ENCODE measurements around the gene STK24.

STK24 gene

DNA sequence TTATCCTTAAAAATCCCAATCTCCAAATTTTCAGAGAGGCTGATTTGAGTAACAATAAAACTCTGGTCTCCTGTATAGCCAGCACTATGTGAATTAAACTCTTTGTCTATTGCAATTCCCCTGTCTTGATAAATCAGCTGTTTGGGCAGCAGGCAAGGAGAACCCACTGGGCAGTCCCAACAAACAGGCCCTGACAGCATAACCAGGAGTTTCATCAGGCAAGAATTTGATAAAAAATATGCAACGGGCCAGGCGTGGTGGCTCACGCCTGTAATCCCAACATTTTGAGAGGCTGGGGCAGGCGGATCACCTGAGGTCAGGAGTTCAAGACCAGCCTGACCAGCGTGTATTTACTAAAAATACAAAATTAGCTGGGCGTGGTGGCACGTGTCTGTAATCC is 42.1 kb downstream of the STK24 start:
- no peak for DNase-seq

GRCh38 chr13:98533912-98534311 is 43.0 kb downstream of the STK24 start:
- no peak for DNase-seq

DNA sequence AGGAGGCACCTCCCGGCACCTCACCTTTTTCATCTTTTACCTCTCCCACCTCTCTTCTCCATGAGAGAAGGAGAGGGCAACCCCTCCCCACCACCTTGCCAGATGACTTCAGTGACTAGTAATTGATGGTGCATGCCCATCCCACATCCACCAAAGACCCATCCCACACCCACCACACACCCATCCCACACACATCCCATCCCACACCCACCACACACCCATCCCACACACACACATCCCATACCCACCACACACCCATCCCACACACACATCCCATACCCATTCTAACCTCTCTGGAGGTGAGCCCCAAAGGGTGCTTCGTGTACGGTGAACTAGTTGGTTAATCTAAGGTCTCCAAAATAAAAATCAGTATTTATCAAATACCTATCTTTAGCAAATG is 44.7 kb downstream of the STK24 start:
- DNase-seq, result no peak

DNA sequence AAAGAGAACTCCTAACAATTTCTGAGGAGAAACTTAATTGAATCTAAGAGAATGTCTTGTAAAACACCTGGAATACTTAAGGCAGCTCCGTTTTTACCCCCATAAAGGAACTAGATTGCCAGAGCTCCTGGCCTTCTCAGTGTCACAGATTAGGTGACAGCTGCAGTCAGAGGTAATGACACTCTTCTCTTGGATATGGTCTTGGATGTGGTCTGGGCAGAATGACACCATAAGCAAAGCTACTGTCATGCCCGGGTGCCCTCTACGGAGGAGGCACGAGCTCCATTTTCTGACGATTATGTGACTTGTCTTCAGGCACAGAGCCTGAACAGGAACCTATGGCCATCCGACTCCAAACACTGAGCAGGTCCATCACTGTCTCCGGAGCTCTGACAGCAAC is 46.7 kb downstream of the STK24 start:
- no peak for DNase-seq

DNA sequence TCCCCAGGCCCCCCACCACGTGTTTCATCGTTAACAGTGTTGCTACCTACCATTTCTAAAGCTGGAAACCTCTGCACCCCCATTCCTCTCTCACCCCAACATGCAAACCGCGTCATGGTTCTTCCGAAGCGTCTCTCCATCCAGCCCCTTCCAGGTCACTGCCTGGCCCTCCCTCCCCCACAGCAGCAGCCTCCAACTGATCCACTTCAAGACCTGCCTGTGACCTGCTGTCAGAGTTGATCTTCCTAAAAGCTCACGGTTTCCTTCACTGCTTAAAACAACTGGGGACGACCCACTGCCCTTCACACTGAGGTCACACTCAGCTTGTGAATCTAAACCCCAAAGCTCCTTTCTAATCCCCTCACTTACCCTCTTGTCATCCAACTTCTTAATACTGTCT is 47.7 kb downstream of the STK24 start:
- no peak for DNase-seq

GRCh38 chr13:98528663-98529064 is 48.2 kb downstream of the STK24 start:
- peak in 4 of 58 donors; percentile 13 to 26 (median 17) for DNase-seq

- DNase-seq, result no peak
Measured at GRCh38 chr13:98527526-98527925, 49.4 kb downstream of the STK24 start.

DNA sequence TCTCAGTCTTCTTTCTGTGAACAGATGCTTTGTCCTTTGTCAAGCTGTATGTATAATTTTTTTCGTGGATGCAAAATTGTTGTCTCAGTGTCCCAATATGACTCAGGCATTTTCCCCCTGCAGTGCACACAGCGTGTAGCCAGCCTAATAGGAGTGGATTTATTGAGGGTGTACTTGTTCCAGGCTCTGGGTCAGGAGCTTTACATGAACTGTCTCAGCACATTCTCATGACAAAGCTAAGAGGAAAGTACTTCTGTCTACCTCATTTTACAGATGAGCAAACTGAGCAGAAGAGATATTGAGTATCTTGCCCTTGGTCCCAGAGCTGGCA is 50.8 kb downstream of the STK24 start:
- DNase-seq, result no peak

DNA sequence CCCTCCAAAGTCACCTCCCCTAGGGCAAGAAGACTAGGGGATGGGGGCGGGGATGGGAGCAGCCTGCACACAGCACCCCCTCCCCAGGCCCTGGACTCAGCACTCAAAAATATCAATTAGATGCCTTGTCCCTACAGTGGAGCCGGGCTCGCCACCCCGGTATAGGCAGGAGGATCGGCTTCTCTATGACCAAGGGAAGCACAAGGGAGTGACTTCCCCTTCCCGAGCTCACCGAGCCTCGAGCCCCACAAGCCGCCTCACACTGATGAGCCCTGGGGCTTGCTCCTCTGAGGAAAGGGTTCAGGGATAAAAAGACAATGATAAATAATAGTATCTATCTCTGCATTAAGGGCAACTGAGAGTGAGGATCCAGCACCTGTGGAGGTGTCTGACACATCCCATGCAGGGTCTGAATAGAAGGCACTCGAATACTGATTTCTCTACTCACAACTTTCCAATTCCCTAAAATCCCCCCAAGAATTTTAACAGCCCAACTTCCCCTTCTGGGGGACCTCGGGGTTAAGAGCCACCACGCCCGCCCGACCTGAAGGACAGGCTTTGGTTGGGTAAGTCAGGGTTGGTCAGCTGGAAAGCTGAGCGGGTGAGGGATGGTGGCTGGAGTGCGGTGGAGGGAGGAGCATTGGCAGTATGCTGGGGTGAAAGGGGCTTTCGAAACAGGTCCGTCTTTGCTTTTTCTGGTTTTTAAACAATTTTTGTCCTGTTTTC is 51.3 kb downstream of the STK24 start:
- DNase-seq, result no peak

- peak in 1 of 58 donors; percentile 26 for DNase-seq
Measured at GRCh38 chr13:98524793-98525192, 52.1 kb downstream of the STK24 start.

- DNase-seq, result no peak
Measured at GRCh38 chr13:98524391-98524790, 52.5 kb downstream of the STK24 start.

DNA sequence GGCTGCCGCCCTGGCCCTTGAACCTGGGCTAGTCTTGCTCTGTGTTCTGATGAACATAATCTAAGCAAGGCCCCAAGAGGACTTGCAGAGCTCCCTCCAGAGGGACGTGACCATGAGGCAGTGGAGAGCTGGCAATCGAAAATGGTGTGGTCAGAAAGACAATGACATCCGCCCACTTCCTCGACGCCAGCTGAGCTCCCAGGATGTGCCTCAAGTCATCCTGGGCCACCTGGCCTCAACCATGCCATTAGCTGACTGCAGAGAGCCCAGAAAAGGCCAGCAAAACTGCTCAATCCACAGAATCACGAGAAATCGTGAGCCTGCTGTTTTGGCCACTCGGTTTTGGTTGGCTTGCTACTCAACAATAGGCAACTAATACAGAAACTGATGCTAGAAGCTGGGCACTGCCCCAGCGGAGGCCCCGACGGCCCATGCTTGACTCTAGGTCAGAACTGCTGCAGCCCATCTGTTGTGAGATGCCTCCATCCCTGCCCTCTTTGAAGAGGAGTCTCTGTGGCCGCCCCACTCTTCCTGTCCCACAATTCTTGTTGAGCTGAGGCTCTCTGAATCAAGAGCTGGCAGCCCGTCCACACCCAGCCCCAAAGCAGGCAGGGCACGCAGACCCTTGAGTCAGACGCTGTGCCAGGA is 53.3 kb downstream of the STK24 start:
- no peak for DNase-seq

GRCh38 chr13:98522371-98522770 is 54.5 kb downstream of the STK24 start:
- DNase-seq, result no peak

GRCh38 chr13:98521461-98522247 is 55.3 kb downstream of the STK24 start:
- peak in 8 of 58 donors; percentile 10 to 56 (median 22) for DNase-seq

DNA sequence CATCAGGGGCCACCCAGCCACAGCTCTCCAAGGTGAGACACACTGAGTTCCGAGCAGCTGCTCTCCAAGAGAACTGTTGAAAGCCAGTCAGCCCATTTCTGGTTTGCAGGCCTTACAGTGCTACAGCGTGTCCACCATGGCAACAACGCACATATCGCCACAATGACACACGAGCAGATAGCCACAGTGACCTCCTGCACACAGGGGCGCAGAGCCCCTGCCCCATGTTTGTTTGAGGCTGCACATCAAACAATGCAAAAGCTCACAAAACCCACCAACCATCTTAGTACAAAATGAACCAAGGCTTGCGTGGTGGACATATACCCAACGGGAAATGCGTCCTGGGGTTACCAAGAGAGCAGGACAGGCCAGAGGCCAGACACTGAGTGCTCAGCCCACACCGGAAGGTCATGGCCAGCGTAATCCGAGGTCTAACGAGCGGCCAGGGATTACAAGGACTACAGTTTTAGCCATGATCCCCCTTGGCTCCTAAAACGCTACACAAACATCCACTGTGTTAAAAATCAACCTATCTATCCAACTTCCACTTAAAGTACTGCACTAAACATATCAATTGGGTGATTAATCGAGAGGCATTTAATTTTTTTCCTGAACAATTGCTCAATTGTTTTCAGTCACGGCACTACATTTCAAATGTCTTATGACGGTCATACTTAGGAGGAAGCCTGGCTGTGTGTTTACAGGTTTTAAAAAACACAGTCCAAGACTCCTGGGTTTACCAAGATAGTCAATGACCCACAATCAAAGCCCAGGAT is 56.0 kb downstream of the STK24 start:
- no peak for DNase-seq

DNA sequence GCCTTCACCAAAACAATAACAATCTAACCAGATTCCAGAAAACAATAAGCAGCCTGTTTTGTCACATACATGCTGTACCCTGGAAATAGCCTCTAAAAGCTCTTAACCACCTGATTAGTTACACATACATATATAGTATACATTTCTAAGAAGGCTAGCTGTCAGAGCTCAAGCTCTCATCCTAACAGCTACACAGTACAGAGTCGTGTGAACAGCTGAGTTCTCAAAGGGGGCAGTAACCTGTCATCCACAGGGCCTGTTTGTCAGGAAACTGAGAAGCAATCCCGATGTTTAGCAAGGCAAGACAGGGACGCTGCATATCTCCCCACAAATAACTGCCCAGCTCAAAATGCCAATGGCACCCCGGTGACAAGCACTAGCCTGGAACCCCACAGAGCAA is 56.9 kb downstream of the STK24 start:
- no peak for DNase-seq

- DNase-seq, result no peak
Measured at GRCh38 chr13:98517576-98518310, 59.2 kb downstream of the STK24 start.

DNA sequence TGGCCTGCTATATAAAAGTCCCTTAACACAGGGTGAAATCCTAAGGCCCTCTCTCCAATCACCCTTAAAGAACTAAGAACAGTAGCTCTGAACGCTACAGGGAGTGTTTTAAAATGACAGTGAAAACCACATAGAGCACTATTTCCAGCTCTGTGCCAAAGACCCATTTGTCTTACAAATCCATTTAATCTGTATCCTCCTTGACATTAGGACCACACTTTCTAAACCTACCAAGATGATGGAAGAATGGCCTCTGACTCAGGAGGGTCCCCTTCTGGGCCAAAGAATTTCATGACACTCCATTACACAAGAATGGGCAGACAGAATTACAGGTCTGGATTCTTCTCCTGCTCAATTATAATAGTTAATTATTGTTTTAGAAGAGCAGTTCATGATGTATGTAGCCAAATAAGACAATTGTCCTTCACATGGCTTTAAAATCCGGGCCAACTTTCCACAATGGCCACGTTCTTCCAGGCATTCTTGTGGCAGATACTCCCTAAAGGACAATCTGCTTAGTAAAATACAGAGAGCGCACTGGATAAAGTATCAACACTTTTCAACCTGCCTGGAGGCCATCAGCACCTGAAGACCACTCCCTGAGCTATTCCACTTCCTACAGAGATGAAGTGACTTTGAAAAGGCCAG is 61.0 kb downstream of the STK24 start:
- DNase-seq, result peak in 1 of 58 donors; percentile 7

DNA sequence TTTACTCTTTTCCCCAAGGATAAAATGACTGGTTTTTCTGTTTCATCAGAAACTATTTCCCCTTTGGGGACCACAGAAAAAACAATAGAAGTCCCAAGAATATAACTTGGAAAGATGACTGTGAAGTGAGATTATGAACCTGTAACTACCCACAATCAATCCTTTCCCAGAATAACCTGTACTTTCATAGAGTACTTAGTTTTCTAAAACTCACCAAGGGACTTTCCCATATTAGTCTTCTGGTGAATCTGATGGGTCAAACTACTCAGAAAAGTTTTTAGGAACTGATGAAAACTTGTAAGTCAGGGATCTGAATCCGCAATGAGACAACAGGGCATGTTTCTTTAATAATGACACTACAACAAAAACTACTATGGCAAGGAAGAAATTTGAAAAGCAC is 62.6 kb downstream of the STK24 start:
- DNase-seq, result no peak

DNA sequence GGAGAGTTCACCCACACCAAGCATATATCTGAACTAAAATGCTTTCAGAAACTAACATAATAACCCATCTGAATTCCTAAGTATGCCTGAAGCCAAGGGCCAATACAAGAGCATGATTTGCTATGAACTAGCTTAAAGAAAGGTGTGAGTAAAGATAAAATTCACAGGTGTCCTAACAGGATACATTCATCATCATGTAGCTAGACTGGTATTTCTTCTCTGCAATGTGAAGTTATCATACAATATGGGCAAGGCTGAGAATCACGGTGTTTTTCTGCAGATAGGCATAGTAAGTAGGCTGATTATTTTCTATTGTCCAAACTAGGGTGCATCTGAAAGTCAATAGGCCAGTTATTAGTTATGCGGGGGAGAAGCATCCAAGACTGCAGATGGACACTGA is 63.1 kb downstream of the STK24 start:
- no peak for DNase-seq

Data from anterior cingulate cortex (tissue), 58 donors.